GM12878 (cell line): Measurements from ENCODE around the gene RTN3.

Experiments
- BACH1 ChIP-seq: fragments of 450-650 bp; IDR thresholded peaks from 2 replicates; pipeline ENCODE4 v1.6.1; 2017; ENCODE audit warnings: mild to moderate bottlenecking, borderline replicate concordance
- EZH2 ChIP-seq: IDR thresholded peaks from 2 replicates; pipeline ENCODE4 v1.6.1; 2012; ENCODE audit warnings: low read depth, mild to moderate bottlenecking, control low read depth, inconsistent platforms, low read length, borderline replicate concordance; ENCODE audit not compliant: control insufficient read depth
- ZNF274 ChIP-seq: IDR thresholded peaks from one replicate; pipeline ENCODE4 v1.8.0; 2011; ENCODE audit not compliant: insufficient read length, insufficient read depth
- TF ChIP-seq, protein P1 (sequence below), 3 experiments: IDR thresholded peaks in 2 of 3; conservative IDR thresholded peaks in 1 of 3; 2 replicates each; pipeline ENCODE4 v1.5.1; 2011; ENCODE audit warnings: low read depth in 3 of 3, low read length in 3 of 3, mild to moderate bottlenecking in 3 of 3, control low read depth in 2 of 3, moderate library complexity in 2 of 3, inconsistent platforms in 1 of 3, mixed read lengths in 1 of 3; ENCODE audit not compliant: control insufficient read depth in 2 of 3, insufficient read depth in 1 of 3; ENCODE audit errors: extremely low read depth in 1 of 3

GRCh38 chr11:63775191-63775590, 93.9 kb downstream of the RTN3 start:
- TF ChIP-seq, protein P1, sequence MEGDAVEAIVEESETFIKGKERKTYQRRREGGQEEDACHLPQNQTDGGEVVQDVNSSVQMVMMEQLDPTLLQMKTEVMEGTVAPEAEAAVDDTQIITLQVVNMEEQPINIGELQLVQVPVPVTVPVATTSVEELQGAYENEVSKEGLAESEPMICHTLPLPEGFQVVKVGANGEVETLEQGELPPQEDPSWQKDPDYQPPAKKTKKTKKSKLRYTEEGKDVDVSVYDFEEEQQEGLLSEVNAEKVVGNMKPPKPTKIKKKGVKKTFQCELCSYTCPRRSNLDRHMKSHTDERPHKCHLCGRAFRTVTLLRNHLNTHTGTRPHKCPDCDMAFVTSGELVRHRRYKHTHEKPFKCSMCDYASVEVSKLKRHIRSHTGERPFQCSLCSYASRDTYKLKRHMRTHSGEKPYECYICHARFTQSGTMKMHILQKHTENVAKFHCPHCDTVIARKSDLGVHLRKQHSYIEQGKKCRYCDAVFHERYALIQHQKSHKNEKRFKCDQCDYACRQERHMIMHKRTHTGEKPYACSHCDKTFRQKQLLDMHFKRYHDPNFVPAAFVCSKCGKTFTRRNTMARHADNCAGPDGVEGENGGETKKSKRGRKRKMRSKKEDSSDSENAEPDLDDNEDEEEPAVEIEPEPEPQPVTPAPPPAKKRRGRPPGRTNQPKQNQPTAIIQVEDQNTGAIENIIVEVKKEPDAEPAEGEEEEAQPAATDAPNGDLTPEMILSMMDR (IDR thresholded peaks at IDR 0.05 in 2 of 3, conservative IDR thresholded peaks at IDR 0.05 in 1 of 3; ENCODE audit: control insufficient read depth in 2 of 3, extremely low read depth in 1 of 3, insufficient read depth in 1 of 3, low read depth in 3 of 3, low read length in 3 of 3): no peak
- TF ChIP-seq ZNF274 (no peak), BACH1 (no peak), EZH2 (no peak)
